HG03354 (cell line): ENCODE results near the gene ST8SIA6.
"Not testable (repeated sequence)": the region's sequence is repeated elsewhere in the genome, so short reads cannot be mapped to it uniquely, and the experiment has no call there.

ENCODE experiments used
- ATAC-seq: cut with Tn5 transposase; IDR thresholded peaks from one replicate; pipeline ENCODE4 v1.9.1; 2021; ENCODE audit warnings: mild to moderate bottlenecking; ENCODE audit not compliant: unreplicated experiment, poor library complexity, severe bottlenecking

The ST8SIA6 gene

DNA sequence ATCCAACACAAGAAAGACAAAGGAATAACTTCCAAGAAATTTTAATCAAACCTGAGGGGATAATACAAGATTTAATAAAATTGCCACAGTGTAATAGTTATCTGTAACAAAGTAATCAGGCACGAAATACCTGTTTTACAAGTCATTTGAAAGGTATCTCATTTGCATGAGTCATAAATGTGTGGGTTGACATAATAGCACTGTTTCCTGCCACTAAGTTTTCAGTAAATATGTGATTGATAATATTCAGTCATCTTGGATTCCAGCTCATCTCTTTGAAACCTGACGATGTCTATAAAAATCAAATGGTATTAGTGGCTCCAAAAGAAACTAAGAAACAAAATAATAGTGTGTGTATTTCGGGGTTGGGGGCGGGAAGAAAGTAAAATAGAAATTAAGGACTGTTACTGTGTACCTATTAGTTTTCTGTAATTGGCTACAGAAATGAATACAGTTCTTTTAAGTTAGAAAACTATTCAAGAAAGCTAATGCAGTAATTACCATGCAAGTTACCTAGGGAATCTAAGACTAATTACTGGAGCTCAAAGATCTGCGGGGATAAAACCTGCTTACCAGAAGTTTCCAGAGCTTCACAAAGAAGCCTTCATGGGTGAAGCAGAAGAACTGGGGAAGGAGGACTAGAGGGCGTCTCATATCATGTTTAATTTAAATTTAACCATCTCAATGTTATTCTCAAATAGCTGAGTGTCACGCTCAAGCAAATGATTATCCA is 100.7 kb downstream of the ST8SIA6 start:
- no peak for ATAC-seq

- no peak for ATAC-seq
Observed at GRCh38 chr10:17352583-17352982, 101.8 kb downstream of the ST8SIA6 start.

GRCh38 chr10:17351506-17351905 is 102.9 kb downstream of the ST8SIA6 start:
- ATAC-seq, result no peak

- ATAC-seq, result no peak
Observed at GRCh38 chr10:17349717-17350116, 104.7 kb downstream of the ST8SIA6 start.

- no peak for ATAC-seq
Observed at GRCh38 chr10:17348501-17349349, 105.7 kb downstream of the ST8SIA6 start.

GRCh38 chr10:17348011-17348500 is 106.3 kb downstream of the ST8SIA6 start:
- ATAC-seq, result no peak

DNA sequence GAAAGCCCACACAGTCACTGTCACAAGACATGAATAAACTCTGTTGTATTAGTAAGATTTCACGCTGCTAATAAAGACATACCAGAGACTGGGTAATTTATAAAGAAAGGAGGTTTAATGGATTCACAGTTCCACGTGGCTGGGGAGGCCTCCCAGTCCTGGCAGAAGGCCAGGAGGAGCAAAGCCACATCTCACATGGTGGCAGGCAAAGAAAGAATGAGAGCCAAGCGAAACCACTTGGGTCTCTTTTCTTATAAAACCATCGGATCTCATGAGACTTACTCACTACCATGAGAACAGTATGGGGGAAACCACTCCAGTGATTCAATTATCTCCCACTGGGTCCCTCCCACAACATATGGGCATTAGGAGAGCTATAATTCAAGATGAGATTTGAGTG is 110.2 kb downstream of the ST8SIA6 start:
- ATAC-seq, result no peak

DNA sequence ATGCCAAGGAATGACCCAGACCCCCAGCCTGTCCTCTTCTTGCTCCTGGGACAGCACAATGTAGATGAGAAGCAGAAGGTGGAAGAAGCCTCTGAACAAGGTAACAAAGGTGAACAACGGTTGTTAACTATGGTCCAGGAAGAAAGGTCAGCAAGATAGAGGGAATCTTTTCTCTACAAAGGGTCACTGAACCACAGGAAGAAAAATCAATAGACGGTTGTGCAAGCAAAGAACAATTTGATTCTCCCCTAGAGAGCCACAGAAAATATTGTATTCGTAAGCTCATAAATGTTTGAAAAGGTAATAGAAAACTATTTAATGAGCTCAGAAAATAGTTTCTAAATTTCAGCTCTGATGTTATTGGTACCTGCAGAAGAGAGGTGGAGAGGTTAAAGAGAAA is 111.3 kb downstream of the ST8SIA6 start:
- no peak for ATAC-seq

DNA sequence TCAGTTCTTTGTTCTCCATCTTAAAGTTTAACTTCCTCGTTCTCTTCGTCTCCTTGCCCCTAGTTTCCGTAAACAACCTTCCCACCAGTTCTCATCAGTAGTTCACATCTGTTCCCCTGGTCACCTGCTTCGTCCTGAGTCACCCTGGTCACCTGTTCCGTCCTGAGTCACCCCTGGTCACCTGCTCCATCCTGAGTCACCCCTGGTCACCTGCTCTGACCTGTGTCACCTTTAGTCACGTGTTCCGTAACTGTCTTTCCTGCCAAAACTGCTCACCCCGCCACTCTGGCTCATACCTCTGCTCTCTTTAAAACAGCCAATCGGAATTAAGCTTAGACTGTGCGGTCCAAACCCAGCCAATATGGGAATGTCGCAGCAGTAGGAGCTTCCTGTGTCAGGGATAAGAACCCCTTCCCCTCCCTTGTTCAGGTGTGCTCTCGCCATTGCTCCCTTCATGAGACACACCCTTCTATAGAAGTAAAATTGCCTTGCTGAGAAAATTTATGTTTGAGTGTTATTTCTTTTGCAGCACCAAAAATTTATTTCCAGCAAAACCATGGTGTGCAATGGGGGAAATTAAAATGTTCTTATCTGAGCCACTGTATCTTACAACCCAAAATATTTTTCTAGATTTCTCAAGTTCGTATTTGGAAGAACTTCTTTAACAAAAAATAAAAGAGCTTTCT is 114.1 kb downstream of the ST8SIA6 start:
- ATAC-seq, result no peak

DNA sequence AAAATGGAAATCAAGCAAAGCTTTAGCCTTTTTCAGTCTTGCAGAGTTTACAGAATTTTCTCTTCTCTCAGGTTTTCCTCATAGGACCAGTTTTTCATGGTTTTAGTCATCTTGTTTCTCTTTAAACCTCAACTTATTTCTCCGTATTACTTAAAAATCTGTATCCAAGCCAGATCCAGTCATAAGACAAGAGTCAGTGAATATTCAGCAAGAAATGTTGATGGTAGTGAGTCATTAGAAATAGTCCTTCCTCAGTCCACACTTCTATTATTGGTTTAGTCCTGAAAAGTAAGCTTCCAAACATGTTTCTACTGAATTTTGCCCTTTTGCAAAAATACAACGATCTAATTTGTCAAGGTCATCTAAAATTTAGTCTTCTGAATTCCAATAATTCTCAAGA is 119.3 kb downstream of the ST8SIA6 start:
- no peak for ATAC-seq

GRCh38 chr10:17330501-17330900 is 123.9 kb downstream of the ST8SIA6 start:
- no peak for ATAC-seq

DNA sequence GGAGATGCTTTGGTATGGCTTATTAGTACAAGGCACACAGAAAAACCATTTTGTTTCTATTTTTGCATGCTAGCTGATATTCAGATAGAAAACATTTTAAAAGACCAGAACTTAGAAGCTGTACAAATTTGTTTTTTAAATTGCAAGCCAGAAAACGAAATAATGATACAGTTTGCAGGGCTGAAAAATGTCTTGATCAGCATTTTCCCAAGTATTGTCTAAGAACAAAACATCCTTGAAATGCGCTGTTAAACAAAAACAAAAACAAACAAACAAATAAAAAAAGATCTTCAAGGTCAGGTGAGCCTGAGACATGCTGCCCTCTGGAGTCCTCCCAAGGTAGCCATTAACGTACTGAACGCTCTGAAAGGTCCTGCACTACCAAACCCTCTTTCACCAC is 128.0 kb downstream of the ST8SIA6 start:
- no peak for ATAC-seq

DNA sequence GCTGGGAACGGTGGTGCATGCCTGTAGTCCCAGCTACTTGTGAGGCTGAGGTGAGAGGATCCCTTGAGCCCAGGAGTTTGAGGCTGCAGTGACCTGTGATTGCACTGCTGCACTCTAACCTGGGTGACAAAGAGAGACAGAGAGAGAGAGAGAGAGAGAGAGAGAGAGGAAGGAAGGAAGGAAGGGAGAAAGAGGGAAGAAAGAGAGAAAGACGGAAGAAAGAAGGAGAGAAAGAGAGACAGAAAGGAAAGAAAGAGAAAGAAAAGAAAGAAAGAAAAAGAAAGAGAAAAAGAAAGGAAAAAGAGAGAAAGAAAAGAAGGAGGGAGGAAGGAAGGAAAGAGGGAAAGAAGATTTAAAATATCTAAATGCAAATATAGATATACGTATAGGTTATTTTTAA is 132.4 kb downstream of the ST8SIA6 start:
- not testable (repeated sequence) for ATAC-seq

GRCh38 chr10:17316488-17317170 is 137.8 kb downstream of the ST8SIA6 start:
- peak; percentile 97 for ATAC-seq

GRCh38 chr10:17309435-17309834 is 145.0 kb downstream of the ST8SIA6 start:
- ATAC-seq, result no peak

DNA sequence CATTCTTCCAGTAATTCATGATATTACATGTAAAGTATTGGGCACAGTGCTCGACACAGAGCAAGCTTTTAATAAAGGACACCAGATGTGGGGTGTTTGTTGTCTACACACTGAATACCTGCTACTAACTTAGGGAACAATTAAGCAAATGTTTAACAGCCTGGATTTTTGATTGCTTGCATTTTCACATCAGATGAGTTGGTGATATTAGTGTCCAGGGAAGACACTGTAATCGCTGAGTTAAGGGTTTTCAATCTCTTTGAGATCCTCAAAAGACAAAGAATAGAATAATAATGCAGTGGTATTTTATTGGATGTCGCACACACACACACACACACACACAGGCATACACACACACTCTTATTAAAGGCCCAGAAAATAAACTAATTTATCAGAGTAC is 147.3 kb downstream of the ST8SIA6 start:
- ATAC-seq, result no peak

- ATAC-seq, result no peak
Observed at GRCh38 chr10:17292375-17292774, 162.0 kb downstream of the ST8SIA6 start.

GRCh38 chr10:17290226-17290625 is 164.2 kb downstream of the ST8SIA6 start:
- no peak for ATAC-seq

- ATAC-seq, result no peak
Observed at GRCh38 chr10:17289763-17290162, 164.6 kb downstream of the ST8SIA6 start.
